GM21723 (cell line): ENCODE measurements around the gene PKNOX2.

ENCODE experiments used
- ATAC-seq: cut with Tn5 transposase; IDR thresholded peaks from one replicate; pipeline ENCODE4 v1.9.1; 2021; ENCODE audit warnings: mild to moderate bottlenecking, moderate library complexity; ENCODE audit not compliant: unreplicated experiment

The PKNOX2 gene

GRCh38 chr11:125229916-125230315 is 65.4 kb downstream of the PKNOX2 start:
- ATAC-seq = no peak

- no peak for ATAC-seq
These were observed 68.6 kb downstream of the PKNOX2 start for GRCh38 chr11:125233116-125233515.

- ATAC-seq = no peak
These were observed 69.3 kb downstream of the PKNOX2 start for GRCh38 chr11:125233736-125234275.

GRCh38 chr11:125235071-125235471 is 70.5 kb downstream of the PKNOX2 start:
- ATAC-seq = no peak

GRCh38 chr11:125236072-125236825 is 71.7 kb downstream of the PKNOX2 start:
- no peak for ATAC-seq

- no peak for ATAC-seq
These were observed 75.3 kb downstream of the PKNOX2 start for GRCh38 chr11:125239585-125240560.

- no peak for ATAC-seq
These were observed 76.6 kb downstream of the PKNOX2 start for GRCh38 chr11:125241104-125241503.

GRCh38 chr11:125242141-125242775 is 77.7 kb downstream of the PKNOX2 start:
- ATAC-seq = no peak

- ATAC-seq = no peak
These were observed 79.6 kb downstream of the PKNOX2 start for GRCh38 chr11:125244166-125244565.

GRCh38 chr11:125245299-125245698 is 80.7 kb downstream of the PKNOX2 start:
- no peak for ATAC-seq

- ATAC-seq = no peak
These were observed 82.9 kb downstream of the PKNOX2 start for GRCh38 chr11:125247431-125247830.

- no peak for ATAC-seq
These were observed 86.0 kb downstream of the PKNOX2 start for GRCh38 chr11:125250318-125251213.

GRCh38 chr11:125251214-125251545 is 86.6 kb downstream of the PKNOX2 start:
- no peak for ATAC-seq

- no peak for ATAC-seq
These were observed 87.4 kb downstream of the PKNOX2 start for GRCh38 chr11:125251956-125252355.

- ATAC-seq = no peak
These were observed 88.7 kb downstream of the PKNOX2 start for GRCh38 chr11:125253289-125253688.

GRCh38 chr11:125253795-125254525 is 89.4 kb downstream of the PKNOX2 start:
- ATAC-seq = no peak

- no peak for ATAC-seq
These were observed 92.1 kb downstream of the PKNOX2 start for GRCh38 chr11:125256541-125257189.

GRCh38 chr11:125257190-125257579 is 92.6 kb downstream of the PKNOX2 start:
- ATAC-seq = no peak

GRCh38 chr11:125257751-125258150 is 93.2 kb downstream of the PKNOX2 start:
- ATAC-seq = no peak
